Inflammatory macrophage treated with lipopolysaccharide for 4 hours (primary cell): Measurements from ENCODE around the gene MYO7B.

Experiments
- DNase-seq: peaks from one replicate; pipeline ENCODE4 v3.0.0-alpha.2; 2020

The MYO7B gene

GRCh38 chr2:127627740-127628571 is 92.5 kb downstream of the MYO7B start:
- no peak for DNase-seq

GRCh38 chr2:127628767-127629614 is 93.5 kb downstream of the MYO7B start:
- DNase-seq: no peak

- DNase-seq: no peak
Observed at GRCh38 chr2:127629637-127630036, 94.2 kb downstream of the MYO7B start.

- no peak for DNase-seq
Observed at GRCh38 chr2:127630096-127630863, 94.8 kb downstream of the MYO7B start.

- no peak for DNase-seq
Observed at GRCh38 chr2:127630864-127631540, 95.5 kb downstream of the MYO7B start.

- no peak for DNase-seq
Observed at GRCh38 chr2:127631541-127631996, 96.1 kb downstream of the MYO7B start.

GRCh38 chr2:127631997-127632581 is 96.6 kb downstream of the MYO7B start:
- no peak for DNase-seq

GRCh38 chr2:127632592-127633489 is 97.4 kb downstream of the MYO7B start:
- no peak for DNase-seq

GRCh38 chr2:127633556-127634065 is 98.1 kb downstream of the MYO7B start:
- DNase-seq: no peak

- no peak for DNase-seq
Observed at GRCh38 chr2:127634066-127634617, 98.7 kb downstream of the MYO7B start.

GRCh38 chr2:127634626-127635379 is 99.3 kb downstream of the MYO7B start:
- DNase-seq: no peak

GRCh38 chr2:127635380-127636237 is 100.1 kb downstream of the MYO7B start:
- no peak for DNase-seq

- DNase-seq: no peak
Observed at GRCh38 chr2:127636248-127637235, 101.1 kb downstream of the MYO7B start.

- DNase-seq: no peak
Observed at GRCh38 chr2:127637236-127637630, 101.8 kb downstream of the MYO7B start.

GRCh38 chr2:127637725-127638252 is 102.3 kb downstream of the MYO7B start:
- DNase-seq: peak; percentile 37

- DNase-seq: no peak
Observed at GRCh38 chr2:127638361-127639110, 103.1 kb downstream of the MYO7B start.
